Endothelial cell (in vitro differentiated cells): ENCODE data around the gene TSPAN11. TPM values are rescaled to one million over a fixed set of nuclear protein-coding genes. Genes with fewer than 3 reads are reported as not detected.
"Not testable (repeated sequence)": the region's sequence is repeated elsewhere in the genome, so short reads cannot be mapped to it uniquely, and the experiment has no call there.

Experiments used
- DNase-seq: peaks from one replicate; pipeline ENCODE4 v3.0.0; 2021; ENCODE audit warnings: low spot score
- H3K27ac Mint-ChIP-seq: one replicate; pipeline ENCODE4 v1.8.0; 2021; ENCODE audit warnings: mixed read lengths, inconsistent platforms; ENCODE audit not compliant: unreplicated experiment
- H3K27me3 Mint-ChIP-seq: one replicate; pipeline ENCODE4 v1.8.0; 2021; ENCODE audit warnings: mild to moderate bottlenecking, moderate library complexity, mixed read lengths, inconsistent platforms; ENCODE audit not compliant: unreplicated experiment
- H3K36me3 Mint-ChIP-seq: one replicate; pipeline ENCODE4 v1.8.0; 2021; ENCODE audit warnings: mild to moderate bottlenecking, low read depth, mixed read lengths, inconsistent platforms; ENCODE audit not compliant: unreplicated experiment
- H3K4me1 Mint-ChIP-seq: one replicate; pipeline ENCODE4 v1.8.0; 2021; ENCODE audit warnings: mild to moderate bottlenecking, mixed read lengths, inconsistent platforms; ENCODE audit not compliant: unreplicated experiment
- H3K4me3 Mint-ChIP-seq: one replicate; pipeline ENCODE4 v1.8.0; 2021; ENCODE audit warnings: mild to moderate bottlenecking, mixed read lengths, inconsistent platforms; ENCODE audit not compliant: unreplicated experiment
- H3K9me3 Mint-ChIP-seq: one replicate; pipeline ENCODE4 v1.8.0; 2021; ENCODE audit warnings: mixed read lengths, inconsistent platforms; ENCODE audit not compliant: unreplicated experiment
- CTCF ChIP-seq: fragments of 200-600 bp; sonication (generic); IDR thresholded peaks from one replicate; pipeline ENCODE4 v1.5.0; 2021; ENCODE audit warnings: antibody characterized with exemption; ENCODE audit not compliant: unreplicated experiment
- total RNA-seq: library from RNA; stranded (reverse); fragmentation: NEBNext Ultra II Directional; extraction: Animal tissue kit (Norgen Biotek cat#: 25700); gene quantifications from one replicate; pipeline ENCODE4 v1.2.1, GENCODE V29; 2021; ENCODE audit not compliant: unreplicated experiment

Gene TSPAN11
- total RNA-seq, 1 donor from 2014 or later: 3.6 TPM

- no peak for TF ChIP-seq CTCF
- no peaks in the 10 kb centered on the region for H3K9me3 Mint-ChIP-seq
- no peaks in the 10 kb centered on the region for H3K36me3 Mint-ChIP-seq
- no peak overlapping the region for H3K4me3 Mint-ChIP-seq
- H3K27me3 Mint-ChIP-seq: no peaks in the 10 kb centered on the region
- no peak overlapping the region for H3K27ac Mint-ChIP-seq
- H3K4me1 Mint-ChIP-seq: no peaks in the 10 kb centered on the region
- no peak for DNase-seq
Observed at GRCh38 chr12:30888241-30888640, 38.3 kb upstream of the TSPAN11 start.

GRCh38 chr12:30894531-30894930 lies 32.0 kb upstream of the TSPAN11 start:
- H3K27me3 Mint-ChIP-seq, H3K4me3 Mint-ChIP-seq, H3K36me3 Mint-ChIP-seq, H3K4me1 Mint-ChIP-seq, DNase-seq, H3K27ac Mint-ChIP-seq, H3K9me3 Mint-ChIP-seq: not testable (repeated sequence)

GRCh38 chr12:30896461-30896860 lies 30.1 kb upstream of the TSPAN11 start:
- Mint-ChIP-seq H3K9me3 (no peaks in the 10 kb centered on the region), H3K27ac (no peak overlapping the region), H3K4me1 (no peaks in the 10 kb centered on the region), H3K36me3 (no peaks in the 10 kb centered on the region), H3K4me3 (no peak overlapping the region), H3K27me3 (peaks cover 4% of the 10 kb centered on the region)
- DNase-seq: no peak
- no peak for TF ChIP-seq CTCF

- no peak for TF ChIP-seq CTCF
- no peaks in the 10 kb centered on the region for H3K4me1 Mint-ChIP-seq
- H3K36me3 Mint-ChIP-seq: no peaks in the 10 kb centered on the region
- DNase-seq: no peak
- H3K4me3 Mint-ChIP-seq: no peak overlapping the region
- H3K27me3 Mint-ChIP-seq: peaks cover 1% of the 10 kb centered on the region
- no peaks in the 10 kb centered on the region for H3K9me3 Mint-ChIP-seq
- no peak overlapping the region for H3K27ac Mint-ChIP-seq
Observed at GRCh38 chr12:30898846-30899245, 27.7 kb upstream of the TSPAN11 start.

- H3K36me3 Mint-ChIP-seq: no peaks in the 10 kb centered on the region
- H3K4me3 Mint-ChIP-seq: no peak overlapping the region
- DNase-seq: no peak
- peaks cover 1% of the 10 kb centered on the region for H3K27me3 Mint-ChIP-seq
- no peak for TF ChIP-seq CTCF
- H3K9me3 Mint-ChIP-seq: no peaks in the 10 kb centered on the region
- H3K4me1 Mint-ChIP-seq: no peaks in the 10 kb centered on the region
- H3K27ac Mint-ChIP-seq: no peak overlapping the region
Observed at GRCh38 chr12:30900351-30900750, 26.2 kb upstream of the TSPAN11 start.

- H3K27me3 Mint-ChIP-seq: peaks cover 1% of the 10 kb centered on the region
- no peak overlapping the region for H3K27ac Mint-ChIP-seq
- H3K4me1 Mint-ChIP-seq: no peaks in the 10 kb centered on the region
- no peak overlapping the region for H3K4me3 Mint-ChIP-seq
- no peak for TF ChIP-seq CTCF
- H3K9me3 Mint-ChIP-seq: no peaks in the 10 kb centered on the region
- no peaks in the 10 kb centered on the region for H3K36me3 Mint-ChIP-seq
- DNase-seq: no peak
Observed at GRCh38 chr12:30902001-30902400, 24.5 kb upstream of the TSPAN11 start.
